Medulla oblongata (tissue), 1 donor: ENCODE measurements around the gene RBM7.

ENCODE experiments used
- DNase-seq: peaks from one replicate; pipeline ENCODE4 v3.0.0-alpha.2; 2015; ENCODE audit errors: extremely low spot score

RBM7 gene

DNA sequence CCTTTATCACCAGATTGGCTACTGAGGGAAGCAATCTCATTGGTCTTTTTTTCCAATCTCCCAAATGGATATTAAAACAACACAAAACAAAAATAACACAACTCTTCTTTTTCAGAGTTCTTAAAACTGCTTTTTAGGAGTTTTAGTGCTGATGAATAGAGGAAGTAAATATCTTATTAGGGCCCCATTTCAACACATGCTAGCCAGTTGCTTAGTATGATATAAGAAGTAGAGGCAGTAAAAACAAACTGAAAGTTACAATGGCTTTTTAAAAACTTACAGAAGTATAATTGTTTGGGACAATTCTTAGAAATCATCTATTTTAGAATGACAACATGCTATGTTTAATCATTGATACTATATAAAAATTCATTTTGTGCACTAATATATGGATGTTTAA is 3.5 kb upstream of the RBM7 start:
- DNase-seq = peak; percentile 22

DNA sequence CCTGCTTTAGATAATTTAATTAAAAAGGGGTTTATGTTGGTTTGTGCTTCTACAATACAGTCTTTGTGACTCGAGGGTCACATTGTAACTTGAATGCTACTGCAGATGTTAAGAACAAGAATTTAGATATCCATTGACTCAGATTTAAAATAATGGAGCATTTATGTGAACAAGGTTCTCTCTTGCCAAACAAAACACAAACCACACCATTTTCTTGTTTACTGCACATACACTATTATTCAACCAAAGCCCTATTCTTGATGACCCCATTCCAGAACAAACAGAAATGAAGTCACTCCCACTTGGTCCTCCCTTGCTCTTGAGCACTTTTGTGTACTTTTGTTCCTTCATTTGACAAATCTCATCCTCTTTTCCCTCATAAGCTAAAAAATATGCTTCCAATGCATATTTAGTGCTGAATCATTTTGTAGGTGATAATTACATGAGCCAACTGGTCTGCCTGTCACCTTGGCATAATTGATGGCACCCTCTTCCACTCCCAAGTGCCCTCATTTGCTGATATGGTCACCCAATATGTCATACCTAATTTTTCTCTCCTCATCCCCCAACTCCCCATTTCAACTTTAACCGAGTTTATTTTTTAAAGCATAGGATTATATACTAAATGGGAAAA is 3.0 kb upstream of the RBM7 start:
- DNase-seq = peak; percentile 60

DNA sequence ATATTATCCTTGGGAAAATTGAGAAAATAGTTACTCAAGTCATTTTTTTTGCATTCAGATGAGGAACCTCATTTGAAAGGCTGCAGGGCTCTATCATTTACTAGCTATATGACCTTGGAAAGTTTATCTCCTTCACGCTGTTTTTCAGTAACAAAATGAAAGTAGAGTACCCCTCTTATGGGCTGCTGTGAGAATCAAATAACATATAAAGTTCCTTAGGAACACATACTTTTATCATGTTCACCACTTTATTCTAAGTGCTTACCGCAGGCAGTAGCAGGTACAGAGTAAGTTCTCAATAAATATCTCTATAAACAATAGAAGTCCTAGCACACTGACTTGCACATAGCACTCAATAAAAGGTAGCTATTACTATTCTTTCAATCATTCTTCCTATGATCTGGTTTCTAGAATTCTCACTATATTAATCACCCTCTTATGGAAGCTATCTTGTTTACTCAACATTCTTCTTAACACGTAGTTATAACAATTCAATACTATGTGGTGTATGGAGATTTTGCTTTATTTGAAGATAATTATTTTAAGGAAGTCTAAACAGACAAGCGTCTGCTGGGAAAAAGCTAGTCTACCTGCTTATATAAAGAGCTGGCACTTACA is 2.1 kb upstream of the RBM7 start:
- DNase-seq = no peak

DNA sequence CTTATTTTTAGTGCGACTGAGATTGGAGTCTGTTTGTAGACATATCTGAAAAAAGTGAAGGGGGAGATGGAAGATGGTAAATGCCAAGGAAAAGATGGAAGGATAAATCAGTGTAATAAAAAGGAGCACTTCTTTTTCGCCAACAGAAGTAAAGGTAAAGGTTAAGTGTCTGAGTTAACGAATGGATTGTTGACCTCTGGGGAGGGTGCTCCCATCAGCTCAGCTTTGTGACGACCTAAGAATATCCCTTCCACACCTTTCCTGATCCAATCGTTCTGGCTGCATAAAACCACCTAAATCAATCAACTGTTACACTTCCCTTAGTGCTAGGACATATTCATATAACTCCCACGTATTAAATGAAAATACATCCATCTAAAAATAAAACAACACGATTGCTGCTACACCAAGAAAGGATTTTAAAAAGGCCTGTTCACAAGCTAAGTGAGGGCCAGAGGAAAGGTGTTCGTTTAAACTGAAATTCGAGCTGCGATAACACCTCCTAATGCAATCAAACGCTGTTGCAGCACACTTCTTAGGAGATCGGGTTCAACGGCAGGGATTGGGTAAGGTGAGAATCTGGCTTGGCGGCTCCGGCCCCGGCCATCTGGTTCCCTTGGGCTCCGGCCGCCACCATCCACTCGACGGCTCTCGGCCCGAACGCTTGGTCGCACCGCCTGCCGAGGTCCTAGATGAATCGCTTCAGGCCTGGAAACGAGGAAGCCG is 813 bp upstream of the RBM7 start:
- DNase-seq = peak; percentile 17

DNA sequence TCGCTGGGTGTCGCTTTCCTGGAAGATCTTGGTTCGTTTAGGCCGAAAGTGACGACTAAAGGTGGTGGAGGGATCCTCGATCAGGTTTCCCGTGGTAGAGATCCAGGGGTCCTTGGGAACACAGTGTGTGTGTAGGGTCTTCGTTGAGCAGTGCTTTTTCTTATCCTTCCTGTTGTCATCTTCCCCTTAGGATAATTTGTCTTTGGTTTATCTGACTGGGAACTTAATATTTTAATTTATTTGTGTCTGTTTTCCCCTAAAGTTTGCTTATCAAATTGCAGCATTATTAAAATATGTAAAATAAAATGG is 403 bp downstream of the RBM7 start:
- DNase-seq = no peak

DNA sequence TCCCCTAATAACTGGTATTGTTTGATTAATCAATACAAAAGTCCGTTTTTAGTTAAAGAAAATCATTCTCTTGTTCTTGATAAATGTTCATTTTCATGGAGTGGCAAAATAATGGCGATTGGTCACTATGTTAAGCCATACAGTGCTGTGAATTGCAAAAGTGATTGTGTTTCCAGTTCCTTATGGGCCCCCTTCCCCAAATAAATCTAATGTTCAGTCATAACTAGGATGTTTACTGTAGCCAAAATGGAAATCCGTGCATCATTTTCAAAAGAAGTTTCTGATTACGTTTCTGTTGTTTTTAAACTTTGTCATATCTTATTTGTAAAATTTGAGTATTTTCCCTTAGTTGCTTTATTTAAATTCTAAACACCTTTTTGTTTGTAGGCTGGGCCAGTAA is 845 bp downstream of the RBM7 start:
- no peak for DNase-seq

DNA sequence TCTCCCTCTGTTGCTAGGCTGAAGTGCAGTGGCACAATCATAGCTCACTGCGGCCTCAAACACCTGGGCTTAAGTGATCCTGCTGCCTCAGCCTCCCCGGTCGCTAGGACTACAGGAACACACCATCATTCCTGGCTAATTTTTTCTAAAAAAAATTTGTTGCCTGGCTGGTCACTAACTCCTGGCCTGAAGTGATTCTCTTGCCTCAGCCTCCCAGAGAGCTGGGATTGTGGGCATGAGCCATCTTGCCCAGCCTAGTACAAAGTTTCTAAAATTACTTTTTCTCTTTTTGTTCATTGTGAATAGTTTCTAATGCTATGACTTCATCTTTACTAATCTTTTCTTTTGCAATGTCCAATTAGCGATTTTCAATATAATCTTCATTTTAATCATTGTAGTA is 12.5 kb downstream of the RBM7 start:
- DNase-seq = no peak

DNA sequence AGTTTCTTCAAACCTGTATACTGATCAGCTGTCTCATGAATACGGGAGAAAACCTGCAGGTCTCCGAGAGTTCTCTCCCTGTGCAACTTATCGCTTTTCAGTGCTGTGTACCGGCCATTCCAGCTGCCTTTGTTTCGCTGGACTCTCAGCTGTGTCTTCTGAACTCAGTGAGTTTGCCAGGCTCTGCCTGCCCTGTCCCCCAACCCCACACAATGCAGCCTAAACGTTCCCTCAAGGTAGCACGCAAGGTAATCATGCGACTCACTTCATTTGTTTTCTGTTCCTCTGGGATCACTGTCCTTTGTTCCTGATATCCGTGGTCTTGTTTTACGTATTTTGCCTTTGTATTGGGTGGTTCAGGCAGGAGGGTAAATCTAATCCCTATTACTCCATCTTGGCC is 13.5 kb downstream of the RBM7 start:
- no peak for DNase-seq

DNA sequence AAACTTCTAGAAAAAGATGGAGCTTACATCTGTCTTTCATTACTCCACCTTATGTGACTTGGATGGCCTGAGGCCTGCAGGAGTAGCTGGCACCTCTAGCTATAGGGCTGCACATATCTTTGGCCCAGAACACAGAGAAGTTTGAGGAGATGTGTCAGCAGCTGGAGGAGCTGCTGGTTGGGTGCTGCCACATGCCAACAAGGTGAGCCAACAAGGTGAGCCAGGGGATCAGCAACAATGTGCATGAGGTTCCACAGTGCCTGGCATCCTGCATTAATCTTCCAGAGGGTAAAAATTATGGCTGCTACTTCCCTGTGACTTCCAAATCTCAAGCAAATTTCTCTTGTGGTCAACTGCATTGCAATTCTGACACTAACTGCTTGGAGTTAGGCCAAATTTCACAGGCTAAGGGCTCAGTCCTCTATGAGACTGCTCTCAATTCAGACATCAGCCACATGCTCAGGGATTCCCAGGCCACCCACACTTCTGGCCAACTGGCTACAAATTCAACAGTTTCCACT is 16.0 kb downstream of the RBM7 start:
- DNase-seq = no peak

DNA sequence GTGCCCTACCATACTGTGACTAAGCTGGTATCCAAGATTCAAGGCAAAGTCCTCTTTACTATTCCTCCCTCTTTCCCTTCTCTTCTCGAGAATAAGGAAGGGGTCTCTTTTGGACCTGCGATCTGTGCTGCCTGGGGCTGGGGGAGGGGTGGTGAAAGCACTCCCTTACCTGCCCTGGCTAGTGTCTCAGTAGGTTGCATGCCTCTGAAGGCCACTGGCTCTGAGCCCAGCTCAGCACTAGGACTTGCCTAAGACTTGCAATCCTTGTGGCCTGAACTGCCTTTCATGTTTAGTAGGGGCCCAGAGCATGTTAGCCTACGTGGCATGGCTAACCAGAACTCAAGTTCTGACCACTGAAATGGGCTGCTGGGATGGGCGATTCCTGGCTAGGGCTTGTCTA is 25.8 kb downstream of the RBM7 start:
- DNase-seq = no peak

DNA sequence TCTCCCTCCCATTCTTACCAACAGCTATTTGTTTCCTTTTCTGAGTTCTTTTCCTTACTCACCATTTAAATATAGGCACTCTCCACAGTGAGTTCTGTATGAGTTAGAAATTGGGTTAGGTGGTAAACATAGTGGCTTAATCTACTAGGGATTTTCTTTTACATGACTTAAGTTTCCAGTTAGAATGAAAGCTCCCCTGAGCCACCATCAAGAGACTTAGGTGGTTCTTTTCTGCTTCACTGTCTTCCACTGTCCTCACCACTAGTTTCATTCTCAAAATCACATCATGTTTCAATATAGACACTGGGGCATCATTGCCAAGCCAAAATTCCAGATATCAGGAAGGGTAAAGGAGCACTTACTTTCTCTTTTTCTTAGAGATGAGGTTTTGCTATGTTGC is 29.8 kb downstream of the RBM7 start:
- no peak for DNase-seq

DNA sequence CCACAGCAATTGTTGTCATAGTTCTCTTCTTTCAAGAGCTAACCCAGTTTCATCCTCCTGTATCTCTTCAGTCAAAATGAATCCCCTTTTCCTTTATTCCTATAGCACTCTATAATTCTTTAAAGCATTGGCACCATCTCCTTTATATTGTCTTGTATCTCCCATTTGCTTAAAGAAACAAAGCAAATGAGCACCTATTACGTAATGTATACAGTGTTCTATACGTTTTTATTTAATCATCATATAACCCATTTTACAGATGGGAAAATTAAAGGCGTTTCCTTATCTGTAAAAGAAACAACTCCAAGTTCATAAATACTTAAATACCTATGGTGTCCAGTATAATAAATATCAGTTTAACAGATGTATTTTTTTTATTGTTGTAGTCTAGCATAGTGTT is 32.4 kb downstream of the RBM7 start:
- no peak for DNase-seq

DNA sequence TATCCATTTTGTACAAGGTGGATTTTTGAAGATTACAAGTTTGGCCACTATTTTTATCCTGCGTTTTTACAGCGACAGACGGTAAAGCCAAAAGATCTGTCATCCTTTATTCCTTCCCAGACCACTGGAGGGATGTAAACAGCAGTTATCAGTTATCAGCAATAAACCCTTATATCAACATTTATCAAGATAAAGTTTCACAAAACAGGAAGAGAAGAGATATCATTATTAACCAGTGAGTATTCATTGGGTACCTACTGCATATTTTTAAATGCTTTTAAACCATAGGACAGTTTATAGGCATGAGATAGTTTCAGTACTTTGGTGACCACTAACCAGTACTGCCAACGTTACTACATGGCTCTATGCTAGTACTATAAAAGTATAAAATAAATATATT is 32.9 kb downstream of the RBM7 start:
- no peak for DNase-seq

DNA sequence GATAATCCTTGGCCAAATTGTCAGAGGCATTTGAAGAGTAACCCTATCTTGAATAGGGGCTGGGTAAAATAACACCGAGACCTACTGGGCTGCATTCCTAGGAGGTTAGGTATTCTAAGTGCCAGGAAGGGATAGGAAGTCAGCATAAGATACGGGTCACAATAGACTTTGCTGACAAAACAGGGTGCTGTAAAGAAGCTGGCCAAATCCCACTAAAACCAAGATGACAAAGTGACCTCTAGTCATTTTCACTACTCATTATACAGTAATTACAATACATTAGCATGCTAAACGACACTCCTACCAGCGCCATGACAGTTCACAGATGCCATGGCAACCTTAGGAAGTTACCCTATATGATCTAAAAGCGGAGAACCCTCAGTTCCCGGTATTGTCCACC is 37.8 kb downstream of the RBM7 start:
- no peak for DNase-seq

DNA sequence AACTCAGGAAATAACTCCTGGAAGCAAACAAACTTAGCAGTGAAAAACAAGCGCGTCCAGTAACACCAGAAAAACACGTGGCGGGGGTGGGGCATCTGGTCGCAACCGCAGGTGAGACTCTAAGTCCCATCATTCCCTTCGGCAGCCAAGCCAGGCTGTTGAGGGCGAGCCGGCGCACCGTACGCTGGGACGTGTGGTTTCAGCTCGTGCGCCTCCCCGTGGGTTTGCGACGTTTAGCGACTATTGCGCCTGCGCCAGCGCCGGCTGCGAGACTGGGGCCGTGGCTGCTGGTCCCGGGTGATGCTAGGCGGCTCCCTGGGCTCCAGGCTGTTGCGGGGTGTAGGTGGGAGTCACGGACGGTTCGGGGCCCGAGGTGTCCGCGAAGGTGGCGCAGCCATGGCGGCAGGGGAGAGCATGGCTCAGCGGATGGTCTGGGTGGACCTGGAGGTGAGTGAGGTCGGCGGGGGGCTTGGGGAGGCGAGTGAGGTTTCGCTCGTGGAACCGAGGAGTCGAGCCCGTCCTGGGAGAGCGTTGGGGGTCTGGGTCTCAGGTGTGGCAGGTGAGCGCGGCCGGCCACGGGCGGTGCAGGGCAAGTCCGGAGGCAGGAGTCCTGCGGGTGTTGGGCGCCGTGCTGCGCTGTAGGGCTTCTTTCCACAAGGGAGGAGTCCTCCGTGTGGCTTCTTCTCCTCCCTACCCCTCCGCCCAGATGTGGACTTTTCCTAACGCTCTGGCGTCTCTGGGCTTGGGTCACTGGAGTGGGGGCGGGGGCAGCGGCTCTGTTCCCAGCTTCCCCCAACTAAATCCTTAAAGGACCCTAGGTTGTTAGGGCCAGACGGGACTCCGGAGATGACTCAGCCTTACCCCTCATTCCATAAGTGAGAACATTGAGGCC is 39.0 kb downstream of the RBM7 start, which contains the start of gene REXO2:
TSS of gene REXO2 (plus strand) at position 239 of the 892 bp plus-strand sequence. CDS start at position 301, 62 bp downstream.
- DNase-seq = peak; percentile 98

DNA sequence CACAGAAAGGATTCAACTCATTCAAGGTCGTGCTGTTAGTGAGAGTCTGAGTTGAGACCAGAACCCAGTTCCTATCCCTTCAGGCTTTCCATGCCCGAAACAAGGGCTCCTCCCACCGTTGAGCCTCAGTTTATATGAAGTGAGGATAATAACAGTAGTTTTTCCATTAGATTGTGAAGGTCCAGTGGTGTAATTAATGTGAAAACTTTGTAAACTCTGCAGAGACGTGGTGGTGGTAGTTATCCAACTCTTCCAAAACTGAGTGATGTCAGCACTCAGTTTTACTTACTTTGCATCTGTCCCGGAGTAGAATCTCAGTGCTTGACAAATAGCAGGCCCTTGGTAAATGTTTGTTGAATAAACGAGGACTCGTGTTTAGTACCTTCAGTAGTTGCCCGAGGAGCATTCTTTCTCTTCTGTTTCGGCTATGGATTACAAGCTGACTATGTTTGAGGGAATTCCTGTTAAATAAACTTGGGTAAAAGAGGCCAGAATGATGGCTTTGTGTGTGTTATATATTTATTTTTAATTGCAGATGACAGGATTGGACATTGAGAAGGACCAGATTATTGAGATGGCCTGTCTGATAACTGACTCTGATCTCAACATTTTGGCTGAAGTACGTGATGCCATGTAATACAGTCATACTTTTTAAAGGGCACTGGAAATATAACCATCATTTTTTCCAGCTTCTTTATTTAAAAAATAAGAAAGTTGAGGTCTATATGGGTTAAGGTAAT is 39.8 kb downstream of the RBM7 start:
- DNase-seq = peak; percentile 64

DNA sequence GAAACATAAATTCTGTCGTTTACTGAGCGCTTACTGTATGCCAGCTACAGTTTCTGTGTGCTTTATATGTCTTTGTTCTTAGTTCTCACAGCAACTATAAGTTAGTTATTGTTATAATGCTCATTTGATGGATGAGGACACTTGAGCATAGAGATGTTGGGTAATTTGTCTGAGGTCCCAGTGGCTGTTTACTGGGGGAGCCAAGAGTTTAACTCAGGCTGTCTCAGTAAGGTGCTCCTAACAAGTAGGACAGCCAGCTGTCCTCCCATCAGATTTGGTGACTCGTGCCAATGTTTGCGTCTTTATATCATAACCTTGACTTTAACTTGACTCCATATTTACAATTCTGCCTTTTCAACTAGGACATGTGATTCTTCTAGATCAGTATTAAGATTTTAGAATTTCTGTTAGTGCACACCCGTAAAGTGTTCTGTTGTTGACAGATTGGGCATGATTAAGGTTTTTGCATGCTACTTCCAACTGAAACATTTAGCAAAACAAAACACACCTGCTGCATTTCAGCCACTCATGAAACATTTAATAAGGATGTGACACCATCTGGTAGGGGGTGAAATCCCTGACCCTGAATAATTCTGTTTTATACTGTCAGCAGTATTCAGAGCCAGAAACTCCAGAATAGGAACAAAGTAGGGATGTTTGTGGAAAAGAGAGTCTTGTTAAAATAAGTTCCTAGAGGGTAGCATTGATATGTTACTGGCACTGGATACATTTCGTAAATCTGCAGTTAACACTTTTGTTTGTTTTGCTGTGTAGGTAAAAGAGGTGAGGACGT is 40.7 kb downstream of the RBM7 start:
- DNase-seq = no peak

DNA sequence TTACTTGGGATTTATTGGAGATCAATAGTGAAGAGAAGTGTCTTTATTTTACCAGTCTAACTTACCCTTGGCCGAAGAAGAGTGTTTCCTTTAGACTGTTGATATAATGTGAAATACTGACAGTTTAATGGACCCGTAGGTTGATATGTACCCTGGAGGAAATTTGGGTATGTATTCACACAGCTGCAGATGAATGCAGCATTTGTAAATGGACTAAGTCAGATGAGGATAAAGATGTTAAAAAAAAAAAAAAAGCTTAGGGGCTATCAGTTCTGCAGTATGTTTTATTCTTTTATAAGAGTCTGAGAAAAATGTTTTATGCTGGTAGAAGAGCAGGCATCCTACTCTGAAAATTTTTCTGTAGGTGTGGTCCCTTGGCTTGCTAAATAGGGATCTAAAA is 41.5 kb downstream of the RBM7 start:
- no peak for DNase-seq

DNA sequence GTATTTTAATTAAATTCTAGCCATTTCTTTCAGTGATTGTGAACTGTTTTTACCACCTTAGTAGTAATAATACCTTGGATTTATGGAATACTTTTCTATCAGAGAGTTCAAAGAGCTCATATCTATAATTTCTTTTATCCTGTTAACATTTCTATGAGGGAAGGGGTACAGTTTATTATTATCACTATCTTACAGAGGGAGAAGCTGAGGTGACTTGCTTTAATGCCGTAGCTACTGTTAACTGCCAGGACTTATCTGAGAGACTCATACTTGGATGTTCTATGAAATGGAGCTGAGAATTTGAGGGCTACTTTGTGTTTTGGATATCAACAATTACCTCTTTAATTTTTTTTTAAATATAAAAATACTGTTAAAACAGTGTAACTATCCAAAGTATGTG is 42.1 kb downstream of the RBM7 start:
- no peak for DNase-seq

DNA sequence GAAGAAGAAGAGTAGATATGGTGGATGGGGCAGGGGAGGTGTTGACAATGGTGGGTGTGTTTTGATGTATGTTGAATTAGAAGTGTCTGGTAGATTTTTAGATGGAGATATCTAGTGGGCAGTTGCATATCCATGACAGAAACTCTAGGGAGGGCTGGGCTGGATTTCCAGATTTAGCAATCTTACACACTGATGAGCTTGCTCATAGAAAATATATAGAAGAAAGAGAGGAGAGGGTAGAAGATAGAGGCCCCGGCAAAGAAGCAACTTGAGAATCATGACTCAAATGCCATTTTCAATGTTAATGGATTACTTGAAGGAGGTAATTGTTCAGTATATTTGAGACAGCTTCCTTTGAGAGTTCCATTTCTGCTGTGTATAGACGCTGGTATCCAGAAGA is 47.0 kb downstream of the RBM7 start:
- no peak for DNase-seq

DNA sequence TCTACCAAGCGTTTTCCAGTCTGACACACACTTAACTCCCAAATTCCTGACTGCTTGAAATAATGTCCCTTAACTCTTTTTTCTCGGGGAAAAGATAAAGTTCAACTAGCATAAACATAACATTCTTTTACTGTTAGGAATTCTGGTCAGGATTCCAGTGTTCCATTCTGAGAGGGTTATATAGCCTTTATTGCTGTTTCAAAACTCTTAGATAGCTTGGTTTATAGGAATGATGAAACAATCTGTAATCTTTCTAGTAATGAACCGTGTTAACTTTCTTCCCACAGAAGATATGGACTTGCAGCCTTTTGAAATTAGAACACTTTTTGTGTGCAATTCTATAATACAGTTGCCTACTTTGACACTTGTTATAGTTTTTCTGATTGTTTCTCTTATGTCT is 47.4 kb downstream of the RBM7 start:
- DNase-seq = no peak
